Measurements from ENCODE around the gene NEXN.
"Not testable (repeated sequence)": the region's sequence is repeated elsewhere in the genome, so short reads cannot be mapped to it uniquely, and the experiment has no call there.

Gene NEXN

GRCh38 chr1:77958391-77958790, 70.0 kb downstream of the NEXN start:
- no peak overlapping the region for H3K4me3 ChIP-seq (ENCODE audit: low read depth, low read length)

GRCh38 chr1:77958850-77959249, 70.4 kb downstream of the NEXN start:
- H3K4me3 ChIP-seq (ENCODE audit: low read depth, low read length), result no peak overlapping the region

GRCh38 chr1:77961392-77961791, 73.0 kb downstream of the NEXN start:
- H3K4me3 ChIP-seq (ENCODE audit: low read depth, low read length), result no peak overlapping the region

- H3K4me3 ChIP-seq (ENCODE audit: low read depth, low read length), result no peak overlapping the region
Observed at GRCh38 chr1:77966291-77966690, 77.9 kb downstream of the NEXN start.

- H3K4me3 ChIP-seq (ENCODE audit: low read depth, low read length), result no peak overlapping the region
Observed at GRCh38 chr1:77970192-77970591, 81.8 kb downstream of the NEXN start.

GRCh38 chr1:77972080-77972479, 83.7 kb downstream of the NEXN start:
- H3K4me3 ChIP-seq (ENCODE audit: low read depth, low read length), result no peak overlapping the region

- no peak overlapping the region for H3K4me3 ChIP-seq (ENCODE audit: low read depth, low read length)
Observed at GRCh38 chr1:77975386-77975785, 87.0 kb downstream of the NEXN start.

- no peak overlapping the region for H3K4me3 ChIP-seq (ENCODE audit: low read depth, low read length)
Observed at GRCh38 chr1:77975907-77976306, 87.5 kb downstream of the NEXN start.

GRCh38 chr1:77976433-77977076, 88.1 kb downstream of the NEXN start:
- H3K4me3 ChIP-seq (ENCODE audit: low read depth, low read length), result peak overlapping the region; percentile 25

GRCh38 chr1:77977989-77978292, 89.5 kb downstream of the NEXN start:
- peak overlapping the region; percentile 100 for H3K4me3 ChIP-seq (ENCODE audit: low read depth, low read length)

- peak overlapping the region; percentile 100 for H3K4me3 ChIP-seq (ENCODE audit: low read depth, low read length)
Observed at GRCh38 chr1:77978293-77978968, 90.0 kb downstream of the NEXN start.

- peak within 1 kb of the TSS; percentile 100 for H3K4me3 ChIP-seq (ENCODE audit: low read depth, low read length)
Observed at GRCh38 chr1:77978969-77979876, 90.8 kb downstream of the NEXN start, which contains the start of gene FUBP1. Gene FUBP1 (minus strand): TSS chr1:77979072. CDS start chr1:77979004, 68 bp downstream.

GRCh38 chr1:77983352-77983996, 95.0 kb downstream of the NEXN start:
- H3K4me3 ChIP-seq (ENCODE audit: low read depth, low read length), result not testable (repeated sequence)

GRCh38 chr1:77983997-77984355, 95.6 kb downstream of the NEXN start:
- no peak overlapping the region for H3K4me3 ChIP-seq (ENCODE audit: low read depth, low read length)

- no peak overlapping the region for H3K4me3 ChIP-seq (ENCODE audit: low read depth, low read length)
Observed at GRCh38 chr1:77984629-77985028, 96.2 kb downstream of the NEXN start.

GRCh38 chr1:77986810-77987209, 98.4 kb downstream of the NEXN start:
- H3K4me3 ChIP-seq (ENCODE audit: low read depth, low read length), result no peak overlapping the region

- H3K4me3 ChIP-seq (ENCODE audit: low read depth, low read length), result no peak overlapping the region
Observed at GRCh38 chr1:77987919-77988318, 99.5 kb downstream of the NEXN start.

- no peak overlapping the region for H3K4me3 ChIP-seq (ENCODE audit: low read depth, low read length)
Observed at GRCh38 chr1:77989744-77990143, 101.3 kb downstream of the NEXN start.

GRCh38 chr1:77990629-77991204, 102.3 kb downstream of the NEXN start:
- no peak overlapping the region for H3K4me3 ChIP-seq (ENCODE audit: low read depth, low read length)

GRCh38 chr1:77991638-77992037, 103.2 kb downstream of the NEXN start:
- no peak overlapping the region for H3K4me3 ChIP-seq (ENCODE audit: low read depth, low read length)

Data from iPS-11a (cell line).